Fibroblast of the aortic adventitia (primary cell): ENCODE results near the gene IL9R. TPM values are rescaled to one million over a fixed set of nuclear protein-coding genes. Genes with fewer than 3 reads are reported as not detected.
"Not testable (repeated sequence)": the region's sequence is repeated elsewhere in the genome, so short reads cannot be mapped to it uniquely, and the experiment has no call there.

Source experiments
- DNase-seq: peaks from one replicate; pipeline ENCODE4 v3.0.0-alpha.2; 2010; ENCODE audit warnings: low read depth
- H3K4me3 ChIP-seq: 2 replicates; pipeline ENCODE4 v1.5.1; 2011; ENCODE audit warnings: low read depth, mild to moderate bottlenecking, control low read depth, low read length, moderate library complexity
- CTCF ChIP-seq: IDR thresholded peaks from 2 replicates; pipeline ENCODE4 v1.5.1; 2011; ENCODE audit warnings: mild to moderate bottlenecking, low read length, control low read depth, inconsistent platforms; ENCODE audit not compliant: insufficient read depth
- total RNA-seq: library from RNA; depleted of rRNA; stranded (reverse); fragments of >200 nt; gene quantifications from 2 replicates; pipeline ENCODE4 v1.2.3, GENCODE V29; 2012; ENCODE audit warnings: low replicate concordance

Gene IL9R
- total RNA-seq, 1 donor: not detected

GRCh38 chrX:155957843-155958242 lies 39.7 kb upstream of the IL9R start:
- no peak for TF ChIP-seq CTCF
- no peak for DNase-seq
- H3K4me3 ChIP-seq: no peak overlapping the region

GRCh38 chrX:155959018-155959587 lies 38.4 kb upstream of the IL9R start:
- TF ChIP-seq CTCF: no peak
- no peak for DNase-seq
- H3K4me3 ChIP-seq: no peak overlapping the region

GRCh38 chrX:155962906-155963305 lies 34.6 kb upstream of the IL9R start:
- no peak overlapping the region for H3K4me3 ChIP-seq
- DNase-seq: no peak
- no peak for TF ChIP-seq CTCF

GRCh38 chrX:155966876-155967275 lies 30.6 kb upstream of the IL9R start:
- no peak overlapping the region for H3K4me3 ChIP-seq
- no peak for DNase-seq
- TF ChIP-seq CTCF: peak; percentile 5

GRCh38 chrX:155967653-155968325 lies 29.7 kb upstream of the IL9R start:
- TF ChIP-seq CTCF: no peak
- H3K4me3 ChIP-seq: no peak overlapping the region
- peak; percentile 4 for DNase-seq

GRCh38 chrX:155968326-155968661 lies 29.2 kb upstream of the IL9R start:
- no peak for DNase-seq
- no peak overlapping the region for H3K4me3 ChIP-seq
- no peak for TF ChIP-seq CTCF

GRCh38 chrX:155968791-155969190 lies 28.7 kb upstream of the IL9R start:
- no peak overlapping the region for H3K4me3 ChIP-seq
- no peak for TF ChIP-seq CTCF
- no peak for DNase-seq

- H3K4me3 ChIP-seq, DNase-seq: not testable (repeated sequence)
Measured at GRCh38 chrX:155971658-155972057, 25.8 kb upstream of the IL9R start.

- not testable (repeated sequence) for DNase-seq, H3K4me3 ChIP-seq
Measured at GRCh38 chrX:155972241-155972640, 25.3 kb upstream of the IL9R start.
